ENCODE data around the gene CCDC188.

GRCh38 chr22:20106849-20107237 lies 44.0 kb downstream of the CCDC188 start:
- no peak for TF ChIP-seq CTCF (IDR thresholded peaks at IDR 0.05; ENCODE audit: insufficient read depth, low read depth, low read length)
- TF ChIP-seq EZH2 (IDR thresholded peaks at IDR 0.05; ENCODE audit: insufficient read depth, low read length): no peak
